Measurements from ENCODE around the gene ZNF185. TPM values are rescaled to one million over a fixed set of nuclear protein-coding genes. Genes with fewer than 3 reads are reported as not detected.

ZNF185 gene
- 1.1 and 1.4 TPM in 2 replicates for total RNA-seq

DNA sequence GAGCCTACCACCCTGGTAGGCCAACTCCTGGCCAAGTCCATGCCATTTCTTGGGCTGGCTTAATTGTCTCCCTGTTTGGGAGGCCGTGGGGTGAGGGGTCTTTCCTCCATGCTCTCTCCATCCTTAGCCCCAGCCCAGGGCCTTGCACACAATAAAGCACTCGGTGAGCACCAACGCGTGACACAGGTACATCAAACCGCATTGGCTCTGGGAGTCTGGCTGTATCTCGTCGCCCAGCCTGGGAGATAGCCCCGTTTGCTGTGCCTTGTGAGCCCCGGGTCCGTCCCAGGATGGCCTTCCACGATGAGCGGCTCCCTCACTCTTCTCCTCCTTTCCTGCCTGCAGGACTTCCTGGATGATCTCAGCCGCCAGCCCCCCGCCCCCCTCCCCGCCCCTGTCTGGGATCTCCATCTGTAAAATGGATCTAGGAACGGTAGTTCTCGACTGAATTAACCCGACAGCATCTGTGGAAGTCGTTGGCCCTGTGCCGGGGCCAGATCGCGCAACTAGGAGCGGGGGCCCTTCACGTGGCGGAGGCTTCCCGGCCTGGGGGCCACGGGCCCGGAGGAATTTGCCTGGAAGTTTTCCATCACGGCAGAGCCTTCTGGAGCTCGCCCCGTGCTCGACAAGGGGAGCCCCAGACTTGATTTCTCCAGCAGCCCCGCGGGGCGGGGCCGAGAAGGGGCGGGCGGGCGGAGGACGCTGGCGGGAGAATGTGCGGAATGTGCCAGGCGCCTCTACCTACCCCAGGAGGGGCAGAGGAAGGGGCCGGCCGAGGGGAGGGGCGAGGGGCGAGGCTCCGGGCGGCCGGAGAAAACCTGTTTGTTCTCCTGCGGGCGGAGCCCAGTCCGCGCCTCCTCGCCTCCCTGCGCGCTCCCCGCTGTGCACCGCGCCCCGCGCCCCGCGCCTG lies at the start of gene ZNF185:
Gene ZNF185 (plus strand): TSS at position 846 of the 910 bp plus-strand sequence. CDS start 16,423 bp downstream, outside the sequence.

Other genes starting within 250 kb of the ZNF185 start
- gene MAGEA3, start 199.3 kb upstream of the ZNF185 start, total RNA-seq: not detected in 2 replicates
- not detected in 2 replicates for gene CSAG2, start 188.8 kb upstream of the ZNF185 start, total RNA-seq
- not detected in 2 replicates for gene MAGEA2B, start 183.4 kb upstream of the ZNF185 start, total RNA-seq
- not detected in 2 replicates for gene CSAG1, start 164.3 kb upstream of the ZNF185 start, total RNA-seq
- gene MAGEA12, start 164.3 kb upstream of the ZNF185 start, total RNA-seq: not detected in 2 replicates
- not detected in 2 replicates for gene MAGEA2, start 144.2 kb upstream of the ZNF185 start, total RNA-seq
- not detected in 2 replicates for gene CSAG3, start 138.8 kb upstream of the ZNF185 start, total RNA-seq
- not detected in 2 replicates for gene MAGEA6, start 128.4 kb upstream of the ZNF185 start, total RNA-seq
- 25.2 and 32.0 TPM in 2 replicates for gene CETN2, start 67.3 kb upstream of the ZNF185 start, total RNA-seq
- gene NSDHL, start 67.0 kb upstream of the ZNF185 start, total RNA-seq: 27.6 and 32.3 TPM in 2 replicates
- gene PNMA5, start 96.0 kb downstream of the ZNF185 start, total RNA-seq: not detected in 2 replicates
- gene PNMA3, start 158.4 kb downstream of the ZNF185 start, total RNA-seq: under 0.01 and 0.37 TPM in 2 replicates
- 1.6 and 3.3 TPM in 2 replicates for gene PNMA6A, start 174.4 kb downstream of the ZNF185 start, total RNA-seq

Data from subcutaneous preadipocyte (primary cell).